Measurements from ENCODE around the gene IL33. TPM values are rescaled to one million over a fixed set of nuclear protein-coding genes. Genes with fewer than 3 reads are reported as not detected.

The IL33 gene
- total and polyA plus RNA-seq, 2 of the 4 experiments (the other 2 are of a cell fraction), result not detected

DNA sequence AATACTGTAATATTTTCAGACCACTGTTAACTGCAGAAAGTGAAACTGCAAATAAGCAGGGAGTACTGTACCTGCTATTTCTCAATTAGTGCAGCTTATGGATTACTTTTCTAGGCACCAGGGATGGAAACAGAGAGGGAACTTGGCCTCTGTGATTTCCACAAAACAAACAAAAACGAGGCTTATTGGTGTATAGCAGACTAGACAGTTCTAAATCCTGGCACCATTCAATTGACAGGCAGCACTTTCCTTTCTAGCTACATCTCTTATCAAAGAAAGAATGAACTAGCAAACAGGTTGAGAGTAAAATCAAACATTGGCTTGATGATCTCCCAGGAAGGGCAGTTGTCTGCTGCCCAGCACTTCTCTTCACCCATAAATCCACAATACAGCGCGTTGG, 16.0 kb upstream of the IL33 start:
- H3K4me1 ChIP-seq (ENCODE audit: control insufficient read depth, insufficient read depth, low read length), result no peaks in the 10 kb centered on the region

More for the DNA sequence above, 16.0 kb upstream of the IL33 start:
- ATAC-seq (ENCODE audit: low read depth), result no peak
- no peak overlapping the region for H2BK5ac ChIP-seq (ENCODE audit: low read depth, low read length, poor library complexity, severe bottlenecking)
- no peaks in the 10 kb centered on the region for H4K20me1 ChIP-seq (ENCODE audit: insufficient read depth, low read length)
- H3K9me3 ChIP-seq (ENCODE audit: control insufficient read depth, insufficient read depth, low read length), result no peaks in the 10 kb centered on the region
- H4K5ac ChIP-seq (ENCODE audit: low read depth, low read length), result no peak overlapping the region
- H2BK120ac ChIP-seq (ENCODE audit: low read depth, low read length), result no peak overlapping the region
- no peak overlapping the region for H3K4me3 ChIP-seq (ENCODE audit: insufficient read depth, low read depth, low read length)
- in situ Hi-C loops (cut with MboI; ENCODE audit: low sequenced_read_pairs), result no loop called here
- no peak overlapping the region for H2BK15ac ChIP-seq (ENCODE audit: low read depth, low read length)
- intact Hi-C loops (cut with micrococcal nuclease), result no loop called here
- H3K9ac ChIP-seq (ENCODE audit: low read depth, low read length), result no peak overlapping the region
- no TSS peak for BruUV-seq (replicated peaks)
- H3K36me3 ChIP-seq (ENCODE audit: control insufficient read depth, insufficient read depth, low read length), result no peaks in the 10 kb centered on the region
- TF ChIP-seq NFE2L2 (IDR thresholded peaks at IDR 0.05; ENCODE audit: low read depth, low read length) (no peak), USF2 (IDR thresholded peaks at IDR 0.05; ENCODE audit: low read depth, low read length) (no peak), ELK1 (IDR thresholded peaks at IDR 0.05; ENCODE audit: borderline replicate concordance, low read depth, low read length) (no peak), FOS (IDR thresholded peaks at IDR 0.05; ENCODE audit: low read depth, low read length) (no peak), BHLHE40 (IDR thresholded peaks at IDR 0.05; ENCODE audit: low read depth, low read length) (no peak), CHD1 (IDR thresholded peaks at IDR 0.05; ENCODE audit: low read depth, low read length) (no peak), MXI1 (IDR thresholded peaks at IDR 0.05; ENCODE audit: borderline replicate concordance, low read depth, low read length) (no peak), RCOR1 (IDR thresholded peaks at IDR 0.05; ENCODE audit: insufficient replicate concordance, low read length) (no peak), POLR2A (IDR thresholded peaks at IDR 0.05; ENCODE audit: low read depth, low read length) (no peak), MAFK (IDR thresholded peaks at IDR 0.05; ENCODE audit: low read depth, low read length) (no peak), MAZ (IDR thresholded peaks at IDR 0.05; ENCODE audit: borderline replicate concordance, low read depth, low read length) (no peak), RAD21 (IDR thresholded peaks at IDR 0.05; ENCODE audit: low read length) (no peak), CEBPB (IDR thresholded peaks at IDR 0.05; ENCODE audit: low read depth, low read length) (no peak), SMC3 (IDR thresholded peaks at IDR 0.05; ENCODE audit: low read depth, low read length) (no peak), RFX5 (IDR thresholded peaks at IDR 0.05; ENCODE audit: low read depth, low read length) (no peak)
- TF ChIP-seq, protein P1, sequence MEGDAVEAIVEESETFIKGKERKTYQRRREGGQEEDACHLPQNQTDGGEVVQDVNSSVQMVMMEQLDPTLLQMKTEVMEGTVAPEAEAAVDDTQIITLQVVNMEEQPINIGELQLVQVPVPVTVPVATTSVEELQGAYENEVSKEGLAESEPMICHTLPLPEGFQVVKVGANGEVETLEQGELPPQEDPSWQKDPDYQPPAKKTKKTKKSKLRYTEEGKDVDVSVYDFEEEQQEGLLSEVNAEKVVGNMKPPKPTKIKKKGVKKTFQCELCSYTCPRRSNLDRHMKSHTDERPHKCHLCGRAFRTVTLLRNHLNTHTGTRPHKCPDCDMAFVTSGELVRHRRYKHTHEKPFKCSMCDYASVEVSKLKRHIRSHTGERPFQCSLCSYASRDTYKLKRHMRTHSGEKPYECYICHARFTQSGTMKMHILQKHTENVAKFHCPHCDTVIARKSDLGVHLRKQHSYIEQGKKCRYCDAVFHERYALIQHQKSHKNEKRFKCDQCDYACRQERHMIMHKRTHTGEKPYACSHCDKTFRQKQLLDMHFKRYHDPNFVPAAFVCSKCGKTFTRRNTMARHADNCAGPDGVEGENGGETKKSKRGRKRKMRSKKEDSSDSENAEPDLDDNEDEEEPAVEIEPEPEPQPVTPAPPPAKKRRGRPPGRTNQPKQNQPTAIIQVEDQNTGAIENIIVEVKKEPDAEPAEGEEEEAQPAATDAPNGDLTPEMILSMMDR (conservative IDR thresholded peaks at IDR 0.05; ENCODE audit: low read depth, low read length), result no peak
- ChIA-PET POLR2A (ENCODE audit: unreplicated experiment) (no interaction called here), CTCF (no interaction called here)
- no peak overlapping the region for H4K91ac ChIP-seq (ENCODE audit: insufficient read depth, low read depth, low read length)
- H3K18ac ChIP-seq (ENCODE audit: low read depth, low read length), result no peak overlapping the region
- H3K56ac ChIP-seq (ENCODE audit: extremely low read depth, insufficient read depth, low read length), result no peak overlapping the region
- no peak overlapping the region for H3K4me2 ChIP-seq (ENCODE audit: low read depth, low read length)
- dilution Hi-C loops (cut with HindIII; ENCODE audit: low sequenced_read_pairs, unreplicated experiment), result no loop called here
- H2AK9ac ChIP-seq (replicated peaks; ENCODE audit: low read depth, low read length, poor library complexity), result no peak overlapping the region
- H3K27ac ChIP-seq (ENCODE audit: insufficient read depth, low read length), result no peak overlapping the region
- H2AK5ac ChIP-seq (ENCODE audit: low read depth, low read length), result no peak overlapping the region
- no peak overlapping the region for H4K8ac ChIP-seq (ENCODE audit: low read depth in 2 of 2, low read length in 2 of 2)
- no peaks in the 10 kb centered on the region for H3K9me1 ChIP-seq (ENCODE audit: insufficient read depth, low read length)
- no peak overlapping the region for H3K4ac ChIP-seq (ENCODE audit: low read depth, low read length)
- WGBS, 2 experiments (ENCODE audit: extremely low coverage in 2 of 2, insufficient read length in 1 of 2), result no CpG with 5 or more reads among the region's 3 CpGs
- DNase-seq, result no peak
- no peaks in the 10 kb centered on the region for H3K79me1 ChIP-seq (ENCODE audit: low read depth in 1 of 2, low read length in 2 of 2)
- H2AFZ ChIP-seq (replicated peaks; ENCODE audit: low read length, poor library complexity), result no peak overlapping the region
- no peak overlapping the region for H2BK20ac ChIP-seq (ENCODE audit: low read depth, low read length)
- no peak overlapping the region for H3K23ac ChIP-seq (ENCODE audit: low read depth, low read length)
- H3K27me3 ChIP-seq (ENCODE audit: control insufficient read depth, insufficient read depth, low read length), result peaks cover 7% of the 10 kb centered on the region; the same call in 1 of the 2 replicates
- no peak overlapping the region for H3K14ac ChIP-seq (replicated peaks; ENCODE audit: low read depth, low read length)

All from IMR-90 (cell line).